Pancreas (tissue), 10 donors: ENCODE measurements around the gene FAM114A2. TPM values are rescaled to one million over a fixed set of nuclear protein-coding genes. Genes with fewer than 3 reads are reported as not detected.

Experiments
- ATAC-seq, 4 donors: fragments of 200-7000 bp; cut with Tn5 transposase; one replicate each; pipeline versions ENCODE4 v1.8.0 to v1.9.1; 2020; ENCODE audit warnings: mild to moderate bottlenecking in 4 of 4, moderate library complexity in 4 of 4
- DNase-seq, 6 donors: peaks; one replicate each; pipeline ENCODE4 v3.0.0-alpha.2; 2020
- FAIRE-seq: peaks from 2 replicates; lab custom pipeline; 2012; peaks lifted over from hg19 to GRCh38; lab: Jason Lieb, UNC
- H3K27ac ChIP-seq, 4 donors: fragments of 200-600 bp; sonication (generic); 1 replicate in 3 of 4; 2 replicates in 1 of 4; pipeline versions ENCODE4 v1.5.0 to v1.8.0; 2020
- H3K27me3 ChIP-seq, 4 donors: fragments of 200-600 bp; one replicate each; pipeline ENCODE4 v1.8.0; 2021
- H3K36me3 ChIP-seq, 3 donors: fragments of 200-600 bp; sonication (generic) in 1 of 3; one replicate each; pipeline versions ENCODE4 v1.5.0 to v1.8.0; 2020 to 2021
- H3K4me1 ChIP-seq, 3 donors: fragments of 200-600 bp; one replicate each; pipeline ENCODE4 v1.8.0; 2021
- H3K4me3 ChIP-seq, 4 donors: fragments of 200-600 bp; sonication (generic) in 2 of 4; one replicate each; pipeline versions ENCODE4 v1.5.0 to v1.8.0; 2020 to 2021
- H3K9me3 ChIP-seq, 4 donors: fragments of 200-600 bp; one replicate each; pipeline ENCODE4 v1.8.0; 2021
- CTCF ChIP-seq, 4 donors: fragments of 200-600 bp; sonication (generic) in 3 of 4; IDR thresholded peaks; one replicate each; pipeline versions ENCODE4 v1.5.0 to v1.8.0; 2021; ENCODE audit warnings: antibody characterized with exemption in 4 of 4
- WGBS, 2 donors: extraction: QIAGEN DNeasy Blood & Tissue Kit; methylation state at CpG; one replicate each; pipeline ENCODE4 v1.1.7; 2013; 5-methylcytosine and 5-hydroxymethylcytosine counted together
- intact Hi-C, 3 donors: fragments of 100-400 bp; cut with DNase I; formaldehyde crosslinking; loops; one replicate each; pipeline versions ENCODE4 v1.11.1 to v1.14.2; 2022
- polyA plus RNA-seq, 2 donors: library from polyadenylated mRNA; stranded (reverse); fragments of 200-250 nt; gene quantifications; one replicate each; pipeline ENCODE4 v1.2.3, GENCODE V29; 2013
- total RNA-seq, 6 donors: library from RNA; stranded (reverse); fragmentation: NEBNext Ultra II Directional in 4 of 6; extraction: Animal tissue kit (Norgen Biotek cat#: 25700) in 4 of 6; gene quantifications; one replicate each; pipeline versions ENCODE4 v1.2.1 to v1.2.4, GENCODE V29; 2021 to 2023
- donor health status: healthy with polysubstance abuse.
- donor health status: DM: no; HTN: no; CAD: no; lungs with moderate emphysema.
- donor health status: DM: no; HTN: no; CAD: no.
- donor health status: control.
- donor health status: control.
- donor health status: Bipolar disorder and iron deficiency.
- donor health status: DM: yes; HTN: yes; CAD: no.
- donor health status: DM: no; HTN: no; CAD: no.
- donor health status: DM: no; HTN: no; CAD: no.
- donor health status: DM: yes; HTN: yes; CAD: no.

FAM114A2 gene
- total and polyA plus RNA-seq, 8 donors = 7.2 to 37.2 (median 22.1) TPM

GRCh38 chr5:153953411-153953810, 85.3 kb downstream of the FAM114A2 start:
- TF ChIP-seq CTCF (IDR thresholded peaks at IDR 0.05) = no peak
- no peak overlapping the region for H3K4me3 ChIP-seq
- H3K27me3 ChIP-seq = no peaks in the 10 kb centered on the region
- no peaks in the 10 kb centered on the region for H3K9me3 ChIP-seq
- intact Hi-C loops = loop anchor here in 1 of 3 donors (10.0 kb wide), 1 partner anchor 1409 kb away; no protein-coding TSS in a partner anchor
- no peak overlapping the region for H3K27ac ChIP-seq
- WGBS, 2 donors = 65 to 67% methylated on average over 3 of the region's 3 CpGs
- H3K36me3 ChIP-seq = no peaks in the 10 kb centered on the region
- FAIRE-seq (no peak), ATAC-seq (no peak), DNase-seq (no peak)
- no peaks in the 10 kb centered on the region for H3K4me1 ChIP-seq

GRCh38 chr5:153952893-153953292, 85.8 kb downstream of the FAM114A2 start:
- H3K4me1 ChIP-seq = no peaks in the 10 kb centered on the region
- DNase-seq = no peak
- intact Hi-C loops = loop anchor here in 1 of 3 donors (10.0 kb wide), 1 partner anchor 1408 kb away; no protein-coding TSS in a partner anchor
- 84 to 94% methylated on average over 2 of the region's 2 CpGs for WGBS, 2 donors
- H3K9me3 ChIP-seq = no peaks in the 10 kb centered on the region
- no peak for FAIRE-seq
- ATAC-seq = peak in 1 of 4 donors; percentile 25
- no peak overlapping the region for H3K27ac ChIP-seq
- H3K4me3 ChIP-seq = no peak overlapping the region
- TF ChIP-seq CTCF (IDR thresholded peaks at IDR 0.05) = no peak
- no peaks in the 10 kb centered on the region for H3K36me3 ChIP-seq
- H3K27me3 ChIP-seq = no peaks in the 10 kb centered on the region

- no peak for DNase-seq
- Histone ChIP-seq H3K4me1 (no peaks in the 10 kb centered on the region), H3K9me3 (no peaks in the 10 kb centered on the region), H3K27me3 (no peaks in the 10 kb centered on the region), H3K27ac (no peak overlapping the region), H3K36me3 (no peaks in the 10 kb centered on the region), H3K4me3 (no peak overlapping the region)
- intact Hi-C loops = loop anchor here in 1 of 3 donors (10.0 kb wide), 1 partner anchor 1407 kb away; no protein-coding TSS in a partner anchor
- no peak for ATAC-seq
- 69 to 82% methylated on average over 1 of the region's 1 CpG for WGBS, 2 donors
- no peak for FAIRE-seq
- no peak for TF ChIP-seq CTCF (IDR thresholded peaks at IDR 0.05)
Measured at GRCh38 chr5:153952057-153952456, 86.7 kb downstream of the FAM114A2 start.

GRCh38 chr5:153941265-153941664, 97.4 kb downstream of the FAM114A2 start:
- FAIRE-seq = no peak
- Histone ChIP-seq H3K4me1 (no peaks in the 10 kb centered on the region), H3K27ac (no peak overlapping the region), H3K9me3 (no peaks in the 10 kb centered on the region), H3K36me3 (no peaks in the 10 kb centered on the region), H3K4me3 (no peak overlapping the region), H3K27me3 (no peaks in the 10 kb centered on the region)
- no peak for TF ChIP-seq CTCF (IDR thresholded peaks at IDR 0.05)
- intact Hi-C loops = no loop called here
- no peak for ATAC-seq
- 76 to 90% methylated on average over 3 of the region's 3 CpGs for WGBS, 2 donors
- no peak for DNase-seq

Other genes with a start within 250 kb of the FAM114A2 start
- 10 to 100 TPM in 3 of 6 donors, 1 to 10 TPM in 3; 7.6 to 16.3 (median 9.6) TPM for gene MFAP3, start 57 bp upstream of the FAM114A2 start, total RNA-seq
- 1 to 10 TPM in 1 of 2 donors, under 1 TPM in 1; 0.99 to 4.3 TPM for gene MFAP3, start 57 bp upstream of the FAM114A2 start, polyA plus RNA-seq
- 10 to 100 TPM in 5 of 6 donors, 1 to 10 TPM in 1; 9.0 to 23.1 (median 17.2) TPM for gene GALNT10, start 151.8 kb upstream of the FAM114A2 start, total RNA-seq
- 1 to 10 TPM; 4.4 to 5.0 TPM for gene GALNT10, start 151.8 kb upstream of the FAM114A2 start, polyA plus RNA-seq